Esophagus muscularis mucosa (tissue), 4 donors: Measurements from ENCODE around the gene FRAS1. TPM values are rescaled to one million over a fixed set of nuclear protein-coding genes. Genes with fewer than 3 reads are reported as not detected.

Experiments
- DNase-seq: peaks from one replicate; pipeline ENCODE4 v3.0.0-alpha.2; 2017; ENCODE audit errors: extremely low spot score
- H3K27ac ChIP-seq, 4 donors: fragments of 200-600 bp; sonication (generic); replicated peaks in 1 of 4; 1 replicate in 3 of 4; 2 replicates in 1 of 4; pipeline ENCODE4 v1.5.1; 2016 to 2019; ENCODE audit warnings: mild to moderate bottlenecking in 1 of 4
- H3K27me3 ChIP-seq, 4 donors: fragments of 200-600 bp; sonication (generic); one replicate each; pipeline versions ENCODE4 v1.5.1 to v1.6.0; 2016 to 2019
- H3K36me3 ChIP-seq, 4 donors: fragments of 200-600 bp; sonication (generic); one replicate each; pipeline ENCODE4 v1.5.1; 2016 to 2019
- H3K4me1 ChIP-seq, 4 donors: fragments of 200-600 bp; sonication (generic); one replicate each; pipeline ENCODE4 v1.5.1; 2016 to 2019
- H3K4me3 ChIP-seq, 4 donors: fragments of 200-600 bp; sonication (generic); 1 replicate in 2 of 4; 2 replicates in 2 of 4; pipeline ENCODE4 v1.5.1; 2016 to 2019; ENCODE audit warnings: mild to moderate bottlenecking in 4 of 4, moderate library complexity in 1 of 4
- H3K9me3 ChIP-seq, 4 donors: fragments of 200-600 bp; sonication (generic); 1 replicate in 3 of 4; 2 replicates in 1 of 4; pipeline ENCODE4 v1.5.1; 2016 to 2019
- CTCF ChIP-seq, 3 experiments: fragments of 200-600 bp in 2 of 3; fragments of 450-650 bp in 1 of 3; sonication (generic) in 2 of 3; IDR thresholded peaks; one replicate each; pipeline ENCODE4 v1.5.1; 2017 to 2019; ENCODE audit warnings: antibody characterized with exemption in 3 of 3, mild to moderate bottlenecking in 2 of 3, moderate library complexity in 1 of 3
- EP300 ChIP-seq: sonication (generic); formaldehyde crosslinking; IDR thresholded peaks from one replicate; pipeline ENCODE4 v1.6.1; 2017; ENCODE audit warnings: antibody characterized with exemption
- POLR2A ChIP-seq: fragments of 450-650 bp; IDR thresholded peaks from one replicate; pipeline ENCODE4 v1.6.1; 2017; ENCODE audit warnings: antibody characterized with exemption, moderate library complexity, mild to moderate bottlenecking, low read depth
- POLR2AphosphoS5 ChIP-seq, 2 donors: sonication (generic); formaldehyde crosslinking; IDR thresholded peaks; one replicate each; pipeline ENCODE4 v1.6.1; 2017; ENCODE audit warnings: antibody characterized with exemption in 2 of 2
- WGBS: methylation state at CpG from one replicate; pipeline ENCODE4 v1.1.5; 2018; 5-methylcytosine and 5-hydroxymethylcytosine counted together
- intact Hi-C: fragments of 100-400 bp; cut with DNase I; formaldehyde crosslinking; loops from one replicate; pipeline ENCODE4 v1.15.1; 2023
- total RNA-seq, 4 donors: library from RNA; depleted of rRNA; stranded (reverse); fragments of >200 nt; gene quantifications; one replicate each; pipeline versions ENCODE4 v1.1.0 to v1.2.1, GENCODE V29; 2016

Gene FRAS1
- total RNA-seq, 4 donors from 2014 or later, result 5.3 to 8.7 (median 5.7) TPM

DNA sequence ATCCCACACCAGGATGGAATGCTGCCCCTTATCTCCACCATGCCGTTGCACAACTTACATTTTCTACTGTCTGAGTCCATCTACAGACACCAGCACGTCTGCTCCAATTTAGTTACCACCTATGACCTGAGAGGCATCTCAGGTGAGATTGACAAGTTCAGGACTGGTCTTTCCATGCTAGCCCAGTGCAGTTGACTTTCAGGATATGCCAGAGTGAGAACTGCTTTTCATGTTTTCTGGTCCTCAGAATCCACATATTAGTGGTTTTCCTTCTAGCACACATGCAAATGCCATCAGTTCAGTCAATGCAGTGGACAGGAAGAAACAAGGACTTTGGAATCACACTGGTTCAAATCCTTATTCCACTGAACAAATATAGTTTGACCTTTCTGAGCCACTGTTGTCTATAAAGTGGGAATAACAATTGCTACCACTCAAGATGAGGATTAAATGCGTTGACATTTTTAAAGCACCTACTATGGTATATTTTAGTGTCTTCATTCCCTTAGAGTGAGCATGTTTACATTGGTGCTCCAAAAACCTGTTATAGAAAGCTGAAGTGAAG lies 456.4 kb downstream of the FRAS1 start:
- Histone ChIP-seq H3K9me3 (no peaks in the 10 kb centered on the region), H3K36me3 (peaks cover 0 to 4% (median 0%) of the 10 kb centered on the region in 4 donors), H3K27ac (no peak overlapping the region), H3K4me3 (no peak overlapping the region), H3K27me3 (no peaks in the 10 kb centered on the region), H3K4me1 (no peaks in the 10 kb centered on the region)
- DNase-seq, result no peak
- intact Hi-C loops, result loop anchor here (5.0 kb wide), 1 partner anchor 456 kb away; the partner anchor contains the start of gene FRAS1
- 66% methylated on average over 3 of the region's 3 CpGs for WGBS
- TF ChIP-seq CTCF (IDR thresholded peaks at IDR 0.05) (no peak), EP300 (no peak), POLR2AphosphoS5 (IDR thresholded peaks at IDR 0.05) (no peak), POLR2A (no peak)

- WGBS, result 22% methylated on average over 3 of the region's 3 CpGs
These were observed 460.0 kb downstream of the FRAS1 start for GRCh38 chr4:78517050-78517652.

DNA sequence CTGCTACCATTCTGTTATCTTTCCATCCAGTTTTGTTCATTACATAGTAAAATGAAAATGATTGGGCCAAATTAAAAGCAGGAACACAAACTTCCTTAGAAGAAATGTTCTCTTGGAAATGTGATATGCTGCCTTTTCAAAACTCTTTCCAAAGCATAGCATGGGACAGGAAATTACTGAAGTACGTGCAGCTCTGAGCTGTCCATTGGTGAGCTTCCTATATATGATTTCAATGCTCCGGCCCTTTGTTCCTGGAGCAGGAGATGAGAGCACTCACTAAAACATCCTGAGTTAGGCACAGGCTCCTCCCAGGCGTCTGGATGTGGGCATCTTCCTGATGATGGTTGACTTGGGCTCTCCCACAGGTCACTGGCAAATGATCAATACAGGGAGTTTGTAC lies 461.4 kb downstream of the FRAS1 start:
- DNase-seq, result no peak
- H3K27me3 ChIP-seq, result no peaks in the 10 kb centered on the region
- no peak for TF ChIP-seq POLR2A
- no peak for TF ChIP-seq POLR2AphosphoS5 (IDR thresholded peaks at IDR 0.05)
- no peak for TF ChIP-seq EP300
- TF ChIP-seq CTCF (IDR thresholded peaks at IDR 0.05), result no peak
- H3K4me1 ChIP-seq, result peaks cover 0 to 14% (median 4%) of the 10 kb centered on the region in 4 donors
- H3K9me3 ChIP-seq, result no peaks in the 10 kb centered on the region
- intact Hi-C loops, result loop anchor here (5.0 kb wide), 1 partner anchor 561 kb away; no protein-coding TSS in a partner anchor
- no peak overlapping the region for H3K27ac ChIP-seq
- 68% methylated on average over 3 of the region's 3 CpGs for WGBS
- no peaks in the 10 kb centered on the region for H3K36me3 ChIP-seq
- H3K4me3 ChIP-seq, result no peak overlapping the region

More at GRCh38 chr4:78517050-78517652, 460.0 kb downstream of the FRAS1 start:
- no peak for DNase-seq
- no peaks in the 10 kb centered on the region for H3K27me3 ChIP-seq
- H3K9me3 ChIP-seq, result no peaks in the 10 kb centered on the region
- H3K4me1 ChIP-seq, result peaks cover 0 to 14% (median 4%) of the 10 kb centered on the region in 4 donors
- intact Hi-C loops, result loop anchor here (5.0 kb wide), 1 partner anchor 560 kb away; no protein-coding TSS in a partner anchor
- TF ChIP-seq POLR2AphosphoS5 (IDR thresholded peaks at IDR 0.05) (no peak), CTCF (IDR thresholded peaks at IDR 0.05) (peak; percentile 56 to 62 (median 59)), POLR2A (no peak), EP300 (no peak)
- H3K27ac ChIP-seq, result no peak overlapping the region
- H3K4me3 ChIP-seq, result no peak overlapping the region
- H3K36me3 ChIP-seq, result no peaks in the 10 kb centered on the region

DNA sequence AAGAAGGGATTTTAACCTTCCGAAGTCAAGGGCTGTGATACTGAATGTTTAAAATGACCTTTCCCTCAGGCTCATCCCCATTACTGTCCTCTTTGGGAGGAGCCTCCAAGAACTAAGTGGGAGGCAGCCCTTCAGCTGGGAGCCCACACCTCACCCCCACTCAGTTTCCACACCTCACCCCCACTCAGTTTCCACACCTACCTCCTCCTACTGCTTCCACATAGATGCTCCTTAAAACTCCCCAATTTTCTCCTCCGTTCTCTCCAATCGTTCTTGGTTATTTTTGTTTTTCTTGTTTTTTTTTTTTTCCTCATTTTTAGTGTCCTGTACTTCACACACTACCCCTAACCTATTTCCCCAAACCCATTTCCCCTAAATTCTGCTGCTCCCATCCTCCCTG lies 462.8 kb downstream of the FRAS1 start:
- no peak for DNase-seq
- no peak overlapping the region for H3K27ac ChIP-seq
- no peak overlapping the region for H3K4me3 ChIP-seq
- peaks cover 0 to 14% (median 4%) of the 10 kb centered on the region in 4 donors for H3K4me1 ChIP-seq
- TF ChIP-seq EP300, result no peak
- TF ChIP-seq CTCF (IDR thresholded peaks at IDR 0.05), result no peak
- TF ChIP-seq POLR2AphosphoS5 (IDR thresholded peaks at IDR 0.05), result no peak
- no peak for TF ChIP-seq POLR2A
- intact Hi-C loops, result loop anchor here (5.0 kb wide), 1 partner anchor 563 kb away; no protein-coding TSS in a partner anchor
- H3K9me3 ChIP-seq, result no peaks in the 10 kb centered on the region
- WGBS, result 91% methylated on average over 3 of the region's 3 CpGs
- no peaks in the 10 kb centered on the region for H3K27me3 ChIP-seq
- H3K36me3 ChIP-seq, result no peaks in the 10 kb centered on the region
